A673 (cell line): Measurements from ENCODE around the gene CLEC16A.

Experiments used
- CTCF ChIP-seq: fragments of 300-800, 200-600 bp; sonication (generic); conservative IDR thresholded peaks from 2 replicates; pipeline ENCODE4 v1.5.1; 2017; ENCODE audit warnings: low read depth, mild to moderate bottlenecking, antibody characterized with exemption, low read length, moderate library complexity, mixed read lengths
- EZH2 ChIP-seq: fragments of 200-600 bp; sonication (generic); IDR thresholded peaks from 2 replicates; pipeline ENCODE4 v1.6.1; 2017; ENCODE audit warnings: borderline replicate concordance, low read depth, mild to moderate bottlenecking, mixed read lengths, antibody characterized with exemption, low read length; ENCODE audit not compliant: poor library complexity, severe bottlenecking

- TF ChIP-seq CTCF (no peak), EZH2 (no peak)
These were observed 43.2 kb downstream of the CLEC16A start for GRCh38 chr16:10987361-10988163.
